Liver (tissue), 9 donors: ENCODE data around the gene APOBEC3F. TPM values are rescaled to one million over a fixed set of nuclear protein-coding genes. Genes with fewer than 3 reads are reported as not detected.

Experiments used
- DNase-seq: peaks from one replicate; pipeline ENCODE4 v3.0.0-alpha.2; 2017; ENCODE audit warnings: low spot score
- H3K27ac ChIP-seq, 2 donors: one replicate each; pipeline ENCODE4 v1.7.0; 2013; ENCODE audit warnings: inconsistent platforms in 2 of 2, low read length in 2 of 2, control low read depth in 1 of 2, low read depth in 1 of 2, mild to moderate bottlenecking in 1 of 2
- H3K27me3 ChIP-seq, 4 donors: one replicate each; pipeline versions ENCODE4 v1.6.1 to v1.7.0; 2013; ENCODE audit warnings: low read length in 3 of 4, inconsistent platforms in 1 of 4, mild to moderate bottlenecking in 1 of 4, moderate library complexity in 1 of 4; ENCODE audit not compliant: control insufficient read depth in 4 of 4, insufficient read depth in 4 of 4
- H3K36me3 ChIP-seq, 4 donors: one replicate each; pipeline versions ENCODE4 v1.6.1 to v1.7.0; 2013; ENCODE audit warnings: low read length in 3 of 4, mild to moderate bottlenecking in 3 of 4, low read depth in 1 of 4, moderate library complexity in 1 of 4; ENCODE audit not compliant: control insufficient read depth in 4 of 4, insufficient read depth in 3 of 4
- H3K4me1 ChIP-seq, 4 donors: one replicate each; pipeline versions ENCODE4 v1.6.1 to v1.7.0; 2013; ENCODE audit warnings: low read length in 3 of 4, mild to moderate bottlenecking in 3 of 4, moderate library complexity in 1 of 4; ENCODE audit not compliant: control insufficient read depth in 4 of 4, insufficient read depth in 4 of 4
- H3K4me3 ChIP-seq, 3 donors: one replicate each; pipeline versions ENCODE4 v1.6.1 to v1.7.0; 2013; ENCODE audit warnings: low read length in 3 of 3, control low read depth in 1 of 3, low read depth in 1 of 3, mild to moderate bottlenecking in 1 of 3
- H3K9ac ChIP-seq, 2 donors: one replicate each; pipeline ENCODE4 v1.7.0; 2013; ENCODE audit warnings: low read length in 2 of 2, mild to moderate bottlenecking in 2 of 2, moderate library complexity in 2 of 2, control low read depth in 1 of 2, low read depth in 1 of 2
- H3K9me3 ChIP-seq, 4 donors: one replicate each; pipeline versions ENCODE4 v1.6.1 to v1.7.0; 2013; ENCODE audit warnings: low read length in 3 of 4; ENCODE audit not compliant: control insufficient read depth in 4 of 4
- CTCF ChIP-seq: fragments of 150-350 bp; IDR thresholded peaks from 2 replicates; pipeline ENCODE4 v1.5.1; 2017; ENCODE audit warnings: improper control_type of control experiment, low read depth, low read length; ENCODE audit not compliant: missing input control
- EGR1 ChIP-seq, 2 donors: IDR thresholded peaks; 2 replicates each; pipeline ENCODE4 v1.6.1; 2016 to 2018; ENCODE audit warnings: antibody characterized with exemption in 2 of 2, low read depth in 2 of 2
- FOXA1 ChIP-seq: IDR thresholded peaks from 2 replicates; pipeline ENCODE4 v1.6.1; 2016; ENCODE audit warnings: antibody characterized with exemption
- FOXA2 ChIP-seq: IDR thresholded peaks from 2 replicates; pipeline ENCODE4 v1.6.1; 2016; ENCODE audit warnings: antibody characterized with exemption
- GABPA ChIP-seq, 2 donors: IDR thresholded peaks in 1 of 2; conservative IDR thresholded peaks in 1 of 2; 2 replicates each; pipeline ENCODE4 v1.6.1; 2016; ENCODE audit warnings: antibody characterized with exemption in 2 of 2, mild to moderate bottlenecking in 1 of 2, moderate library complexity in 1 of 2
- HNF4A ChIP-seq, 2 donors: conservative IDR thresholded peaks; 2 replicates each; pipeline ENCODE4 v1.6.1; 2016; ENCODE audit warnings: antibody characterized with exemption in 2 of 2, mild to moderate bottlenecking in 2 of 2
- HNF4G ChIP-seq: IDR thresholded peaks from 2 replicates; pipeline ENCODE4 v1.6.1; 2016; ENCODE audit warnings: antibody characterized with exemption
- JUND ChIP-seq, 2 donors: IDR thresholded peaks; 2 replicates each; pipeline ENCODE4 v1.6.1; 2016; ENCODE audit warnings: antibody characterized with exemption in 2 of 2
- MAX ChIP-seq: IDR thresholded peaks from 2 replicates; pipeline ENCODE4 v1.6.1; 2016; ENCODE audit warnings: antibody characterized with exemption
- NR2F2 ChIP-seq: IDR thresholded peaks from 2 replicates; pipeline ENCODE4 v1.6.1; 2016; ENCODE audit warnings: antibody characterized with exemption
- RAD21 ChIP-seq, 2 donors: IDR thresholded peaks; 2 replicates each; pipeline ENCODE4 v1.6.1; 2016; ENCODE audit warnings: antibody characterized with exemption in 2 of 2, mild to moderate bottlenecking in 2 of 2
- RXRA ChIP-seq, 2 donors: IDR thresholded peaks; 2 replicates each; pipeline ENCODE4 v1.6.1; 2017 to 2018; ENCODE audit warnings: antibody characterized with exemption in 2 of 2, mild to moderate bottlenecking in 1 of 2
- TAF1 ChIP-seq: conservative IDR thresholded peaks from 2 replicates; pipeline ENCODE4 v1.6.1; 2016; ENCODE audit warnings: antibody characterized with exemption, mild to moderate bottlenecking
- YY1 ChIP-seq: IDR thresholded peaks from 2 replicates; pipeline ENCODE4 v1.6.1; 2016; ENCODE audit warnings: antibody characterized with exemption, mild to moderate bottlenecking
- WGBS: extraction: QIAGEN DNeasy Blood & Tissue Kit; methylation state at CpG from one replicate; pipeline ENCODE4 v1.1.7; 2013; 5-methylcytosine and 5-hydroxymethylcytosine counted together
- polyA plus RNA-seq, 2 donors: library from polyadenylated mRNA; stranded (reverse) in 1 of 2; unstranded in 1 of 2; fragments of 200-250 nt in 1 of 2; fragments of >200 nt in 1 of 2; fragmentation: Nextera tagmentation in 1 of 2; extraction: Ambion mirVana in 1 of 2; gene quantifications; one replicate each; pipeline versions ENCODE4 v1.2.1 to v1.2.3, GENCODE V29; 2013 to 2015
- total RNA-seq, 2 donors: library from RNA; depleted of rRNA; stranded (reverse); fragments of >200 nt; gene quantifications; one replicate each; pipeline ENCODE4 v1.2.3, GENCODE V29; 2014
- TF ChIP-seq, protein P1 (sequence below): IDR thresholded peaks from 2 replicates; pipeline ENCODE4 v1.6.1; 2016; ENCODE audit warnings: antibody characterized with exemption, mild to moderate bottlenecking
- TF ChIP-seq, protein P2 (sequence below): IDR thresholded peaks from 2 replicates; pipeline ENCODE4 v1.6.1; 2016; ENCODE audit warnings: antibody characterized with exemption
- donor health status: healthy.
- donor health status: healthy.
- donor health status: healthy.
- donor health status: healthy.
- donor health status: healthy.

APOBEC3F gene
- total and polyA plus RNA-seq, 4 donors = 1.6 to 4.5 (median 2.0) TPM

GRCh38 chr22:39080052-39080762, 39.5 kb downstream of the APOBEC3F start:
- Histone ChIP-seq H3K4me1 (peaks cover 0 to 2% (median 0%) of the 10 kb centered on the region in 4 donors), H3K27ac (no peak overlapping the region), H3K4me3 (no peak overlapping the region), H3K9ac (no peak overlapping the region), H3K9me3 (no peaks in the 10 kb centered on the region), H3K27me3 (no peaks in the 10 kb centered on the region), H3K36me3 (no peaks in the 10 kb centered on the region)
- no peak for DNase-seq
- TF ChIP-seq EGR1 (IDR thresholded peaks at IDR 0.05; ENCODE audit: low read depth in 2 of 2) = no peak
- no peak for TF ChIP-seq HNF4A (conservative IDR thresholded peaks at IDR 0.05)
- no peak for TF ChIP-seq TAF1
- no peak for TF ChIP-seq RXRA (IDR thresholded peaks at IDR 0.05)
- no peak for TF ChIP-seq MAX
- TF ChIP-seq GABPA (IDR thresholded peaks at IDR 0.05 in 1 of 2, conservative IDR thresholded peaks at IDR 0.05 in 1 of 2) = no peak
- no peak for TF ChIP-seq CTCF
- TF ChIP-seq NR2F2 = no peak
- no peak for TF ChIP-seq HNF4G
- no peak for TF ChIP-seq RAD21 (IDR thresholded peaks at IDR 0.05)
- no peak for TF ChIP-seq FOXA1
- no peak for TF ChIP-seq JUND (IDR thresholded peaks at IDR 0.05)
- TF ChIP-seq YY1 = no peak
- TF ChIP-seq, protein P1, sequence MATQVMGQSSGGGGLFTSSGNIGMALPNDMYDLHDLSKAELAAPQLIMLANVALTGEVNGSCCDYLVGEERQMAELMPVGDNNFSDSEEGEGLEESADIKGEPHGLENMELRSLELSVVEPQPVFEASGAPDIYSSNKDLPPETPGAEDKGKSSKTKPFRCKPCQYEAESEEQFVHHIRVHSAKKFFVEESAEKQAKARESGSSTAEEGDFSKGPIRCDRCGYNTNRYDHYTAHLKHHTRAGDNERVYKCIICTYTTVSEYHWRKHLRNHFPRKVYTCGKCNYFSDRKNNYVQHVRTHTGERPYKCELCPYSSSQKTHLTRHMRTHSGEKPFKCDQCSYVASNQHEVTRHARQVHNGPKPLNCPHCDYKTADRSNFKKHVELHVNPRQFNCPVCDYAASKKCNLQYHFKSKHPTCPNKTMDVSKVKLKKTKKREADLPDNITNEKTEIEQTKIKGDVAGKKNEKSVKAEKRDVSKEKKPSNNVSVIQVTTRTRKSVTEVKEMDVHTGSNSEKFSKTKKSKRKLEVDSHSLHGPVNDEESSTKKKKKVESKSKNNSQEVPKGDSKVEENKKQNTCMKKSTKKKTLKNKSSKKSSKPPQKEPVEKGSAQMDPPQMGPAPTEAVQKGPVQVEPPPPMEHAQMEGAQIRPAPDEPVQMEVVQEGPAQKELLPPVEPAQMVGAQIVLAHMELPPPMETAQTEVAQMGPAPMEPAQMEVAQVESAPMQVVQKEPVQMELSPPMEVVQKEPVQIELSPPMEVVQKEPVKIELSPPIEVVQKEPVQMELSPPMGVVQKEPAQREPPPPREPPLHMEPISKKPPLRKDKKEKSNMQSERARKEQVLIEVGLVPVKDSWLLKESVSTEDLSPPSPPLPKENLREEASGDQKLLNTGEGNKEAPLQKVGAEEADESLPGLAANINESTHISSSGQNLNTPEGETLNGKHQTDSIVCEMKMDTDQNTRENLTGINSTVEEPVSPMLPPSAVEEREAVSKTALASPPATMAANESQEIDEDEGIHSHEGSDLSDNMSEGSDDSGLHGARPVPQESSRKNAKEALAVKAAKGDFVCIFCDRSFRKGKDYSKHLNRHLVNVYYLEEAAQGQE = no peak
- 80% methylated on average over 9 of the region's 9 CpGs for WGBS

- Histone ChIP-seq H3K4me1 (peaks cover 0 to 2% (median 0%) of the 10 kb centered on the region in 4 donors), H3K27me3 (no peaks in the 10 kb centered on the region), H3K9me3 (no peaks in the 10 kb centered on the region), H3K9ac (no peak overlapping the region), H3K4me3 (no peak overlapping the region), H3K36me3 (no peaks in the 10 kb centered on the region), H3K27ac (no peak overlapping the region)
- DNase-seq = no peak
- WGBS = 92% methylated on average over 12 of the region's 12 CpGs
- no peak for TF ChIP-seq TAF1
- no peak for TF ChIP-seq FOXA2
- no peak for TF ChIP-seq HNF4A (conservative IDR thresholded peaks at IDR 0.05)
- no peak for TF ChIP-seq MAX
- TF ChIP-seq GABPA (IDR thresholded peaks at IDR 0.05 in 1 of 2, conservative IDR thresholded peaks at IDR 0.05 in 1 of 2) = no peak
- TF ChIP-seq, protein P1 = no peak
- TF ChIP-seq, protein P2, sequence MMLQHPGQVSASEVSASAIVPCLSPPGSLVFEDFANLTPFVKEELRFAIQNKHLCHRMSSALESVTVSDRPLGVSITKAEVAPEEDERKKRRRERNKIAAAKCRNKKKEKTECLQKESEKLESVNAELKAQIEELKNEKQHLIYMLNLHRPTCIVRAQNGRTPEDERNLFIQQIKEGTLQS = no peak
- TF ChIP-seq FOXA1 = no peak
- no peak for TF ChIP-seq CTCF
- TF ChIP-seq RAD21 (IDR thresholded peaks at IDR 0.05) = no peak
These were observed 40.4 kb downstream of the APOBEC3F start for GRCh38 chr22:39081016-39081415.
